Endothelial cell of umbilical vein (primary cell): ENCODE results near the gene CD200R1L. TPM values are rescaled to one million over a fixed set of nuclear protein-coding genes. Genes with fewer than 3 reads are reported as not detected.

Experiments used
- BruUV-seq: library from RNA; stranded (reverse); fragments of 400-500 nt; replicated peaks from 2 replicates; lab custom pipeline; 2021; lab: Mats Ljungman, UMichigan
- CTCF ChIA-PET: fragments of 300-600, 350-600 bp; sonication (Branson Sonifier 250); formaldehyde crosslinking; loops from one replicate; lab custom pipeline; 2021; ENCODE audit warnings: antibody characterized with exemption, inconsistent platforms; lab: Charles Lee
- POLR2A ChIA-PET: fragments of 300-600, 350-600 bp; sonication (Branson Sonifier 250); formaldehyde crosslinking; loops from one replicate; lab custom pipeline; 2021; ENCODE audit warnings: antibody characterized with exemption, inconsistent platforms; lab: Charles Lee
- DNase-seq: peaks from one replicate; pipeline ENCODE4 v3.0.0-alpha.2; 2011; ENCODE audit warnings: low read depth, low spot score
- FAIRE-seq: peaks from 2 replicates; lab custom pipeline; 2011; peaks lifted over from hg19 to GRCh38; lab: Jason Lieb, UNC
- H2AFZ ChIP-seq: 2 replicates; pipeline ENCODE4 v1.6.0; 2012; ENCODE audit warnings: low read depth, low read length, control low read depth, inconsistent platforms
- H3K27ac ChIP-seq: 2 replicates; pipeline ENCODE4 v1.5.1; 2011; ENCODE audit warnings: low read depth, mild to moderate bottlenecking, control low read depth, low read length, moderate library complexity; ENCODE audit not compliant: insufficient read depth
- H3K27me3 ChIP-seq, 2 experiments: 2 replicates each; pipeline versions ENCODE4 v1.6.0 to v1.6.1; 2011; ENCODE audit warnings: low read length in 2 of 2, mixed read lengths in 1 of 2; ENCODE audit not compliant: control insufficient read depth in 2 of 2, insufficient read depth in 2 of 2
- H3K36me3 ChIP-seq, 2 experiments: 2 replicates in 1 of 2; 3 replicates in 1 of 2; pipeline ENCODE4 v1.5.1; 2011; ENCODE audit warnings: low read length in 2 of 2, mild to moderate bottlenecking in 1 of 2, moderate library complexity in 1 of 2; ENCODE audit not compliant: control insufficient read depth in 2 of 2, insufficient read depth in 2 of 2; ENCODE audit errors: extremely low read depth in 1 of 2
- H3K4me1 ChIP-seq: 3 replicates; pipeline ENCODE4 v1.5.1; 2011; ENCODE audit warnings: mild to moderate bottlenecking, low read length; ENCODE audit not compliant: control insufficient read depth, insufficient read depth; ENCODE audit errors: extremely low read depth
- H3K4me2 ChIP-seq: 2 replicates; pipeline ENCODE4 v1.6.1; 2011; ENCODE audit warnings: low read length, control low read depth, mixed read lengths; ENCODE audit not compliant: insufficient read depth
- H3K4me3 ChIP-seq, 3 experiments: fragments of 200-600 bp in 1 of 3; sonication (generic), shearing (Covaris generic) in 1 of 3; replicated peaks in 1 of 3; 2 replicates each; pipeline ENCODE4 v1.5.1; 2011 to 2016; ENCODE audit warnings: control low read depth in 3 of 3, low read length in 3 of 3, mild to moderate bottlenecking in 2 of 3, inconsistent platforms in 1 of 3, low read depth in 1 of 3, moderate library complexity in 1 of 3; ENCODE audit not compliant: insufficient read depth in 1 of 3
- H3K79me2 ChIP-seq: 2 replicates; pipeline ENCODE4 v1.6.0; 2012; ENCODE audit warnings: low read length, inconsistent platforms; ENCODE audit not compliant: control insufficient read depth, insufficient read depth
- H3K9ac ChIP-seq: replicated peaks from 2 replicates; pipeline ENCODE3; 2011; ENCODE audit warnings: low read length, control low read depth; ENCODE audit not compliant: insufficient read depth; ENCODE audit errors: extremely low read depth
- H3K9me1 ChIP-seq: replicated peaks from 3 replicates; pipeline ENCODE4 v1.6.0; 2011; ENCODE audit warnings: mild to moderate bottlenecking, low read length; ENCODE audit not compliant: control insufficient read depth, insufficient read depth; ENCODE audit errors: extremely low read depth
- H3K9me3 ChIP-seq: replicated peaks from 2 replicates; pipeline ENCODE4 v1.5.1; 2012; ENCODE audit warnings: low read length, inconsistent platforms; ENCODE audit not compliant: control insufficient read depth, insufficient read depth
- H4K20me1 ChIP-seq: replicated peaks from 2 replicates; pipeline ENCODE3; 2011; ENCODE audit warnings: mild to moderate bottlenecking, low read length; ENCODE audit not compliant: control insufficient read depth, insufficient read depth; ENCODE audit errors: extremely low read depth
- EZH2 ChIP-seq: IDR thresholded peaks from 2 replicates; pipeline ENCODE4 v1.6.1; 2012; ENCODE audit warnings: borderline replicate concordance, low read depth, mild to moderate bottlenecking, moderate library complexity, low read length, inconsistent platforms; ENCODE audit not compliant: severe bottlenecking
- GATA2 ChIP-seq: IDR thresholded peaks from 2 replicates; pipeline ENCODE4 v1.7.0; 2011; ENCODE audit warnings: low read depth, mild to moderate bottlenecking, moderate library complexity, mixed read lengths, low read length; ENCODE audit not compliant: insufficient read length, insufficient read depth
- JUN ChIP-seq: IDR thresholded peaks from 2 replicates; pipeline ENCODE4 v1.6.1; 2011; ENCODE audit warnings: borderline replicate concordance, low read depth; ENCODE audit not compliant: insufficient read length, insufficient read depth
- MAX ChIP-seq: IDR thresholded peaks from 2 replicates; pipeline ENCODE4 v1.6.1; 2011; ENCODE audit not compliant: insufficient read depth, insufficient read length
- MYC ChIP-seq: IDR thresholded peaks from one replicate; pipeline ENCODE4 v1.6.1; 2011; ENCODE audit warnings: mild to moderate bottlenecking, low read depth, low read length
- POLR2AphosphoS5 ChIP-seq: IDR thresholded peaks from 2 replicates; pipeline ENCODE4 v1.6.1; 2012; ENCODE audit warnings: low read depth, mild to moderate bottlenecking, control low read depth, low read length, moderate library complexity; ENCODE audit not compliant: insufficient read depth
- dilution Hi-C: fragments of 300-500 bp; cut with MboI; formaldehyde crosslinking; loops from one replicate; pipeline ENCODE4 v1.15.0; 2019; ENCODE audit warnings: low sequenced_read_pairs; ENCODE audit not compliant: extremely low pct_ligation_motif_present
- intact Hi-C: fragments of 100-400 bp; cut with micrococcal nuclease; formaldehyde crosslinking; loops from one replicate; pipeline ENCODE4 v1.10.0; 2022
- polyA plus RNA-seq, 4 experiments: library from polyadenylated mRNA; depleted of rRNA in 3 of 4; stranded (reverse) in 3 of 4; unstranded in 1 of 4; fragments of >200 nt; gene quantifications; 2 replicates each; pipeline versions ENCODE4 v1.2.1 to v1.2.3, GENCODE V29; 2011 to 2012; ENCODE audit warnings: missing spikeins in 1 of 4
- total RNA-seq: library from RNA; stranded (reverse); gene quantifications from 2 replicates; pipeline ENCODE4 v1.2.3, GENCODE V29; 2021

Gene CD200R1L
- total and polyA plus RNA-seq, 2 donors (not counting 3 experiments of a cell fraction or from before 2014, with no cell fraction given) = not detected

GRCh38 chr3:112822064-112823055, 24.3 kb downstream of the CD200R1L start:
- no peaks in the 10 kb centered on the region for H3K79me2 ChIP-seq
- no peak overlapping the region for H3K4me2 ChIP-seq
- H3K9me3 ChIP-seq = no peaks in the 10 kb centered on the region
- H3K9ac ChIP-seq = no peak overlapping the region
- H4K20me1 ChIP-seq = no peaks in the 10 kb centered on the region
- intact Hi-C loops = no loop called here
- ChIA-PET POLR2A (no interaction called here), CTCF (interaction anchor here (1.1 kb wide), 1 partner anchor 23 kb away, joined by 3 read pairs; no protein-coding TSS in a partner anchor)
- BruUV-seq = no TSS peak
- no peak overlapping the region for H3K27ac ChIP-seq
- no peak overlapping the region for H3K4me3 ChIP-seq
- TF ChIP-seq POLR2AphosphoS5 = no peak
- no peak for TF ChIP-seq GATA2
- no peak for TF ChIP-seq MAX
- TF ChIP-seq JUN = no peak
- TF ChIP-seq MYC = no peak
- no peak for TF ChIP-seq EZH2
- no peak overlapping the region for H2AFZ ChIP-seq
- no peak for DNase-seq
- no peak for FAIRE-seq
- no peaks in the 10 kb centered on the region for H3K9me1 ChIP-seq
- H3K36me3 ChIP-seq = no peaks in the 10 kb centered on the region
- peaks cover 4 to 11% of the 10 kb centered on the region in 2 experiments for H3K27me3 ChIP-seq
- no peaks in the 10 kb centered on the region for H3K4me1 ChIP-seq
- dilution Hi-C loops = no loop called here
